GM18907 (cell line): ENCODE results near the gene MAGEB18.

Experiments used
- ATAC-seq: cut with Tn5 transposase; IDR thresholded peaks from one replicate; pipeline ENCODE4 v1.9.1; 2021; ENCODE audit warnings: mild to moderate bottlenecking, moderate library complexity; ENCODE audit not compliant: unreplicated experiment

Gene MAGEB18

GRCh38 chrX:26138274-26138673, at the start of gene MAGEB18:
Gene MAGEB18 (plus strand): TSS chrX:26138343. CDS start chrX:26138986, 643 bp downstream.
- no peak for ATAC-seq

- no peak for ATAC-seq
Measured at GRCh38 chrX:26100421-26100920, 37.7 kb upstream of the MAGEB18 start.

GRCh38 chrX:26109142-26109541, 29.0 kb upstream of the MAGEB18 start:
- ATAC-seq = no peak

- no peak for ATAC-seq
Measured at GRCh38 chrX:26146024-26146423, 7.9 kb downstream of the MAGEB18 start.

- ATAC-seq = no peak
Measured at GRCh38 chrX:26160301-26160700, 22.2 kb downstream of the MAGEB18 start, which contains the start of gene MAGEB6B. Gene MAGEB6B (plus strand): TSS chrX:26160601. CDS start chrX:26160601, 0 bp downstream.
